Panc1 (cell line): Measurements from ENCODE around the gene SUPT3H. TPM values are rescaled to one million over a fixed set of nuclear protein-coding genes. Genes with fewer than 3 reads are reported as not detected.

Source experiments
- ATAC-seq: fragments of 200-7000 bp; cut with Tn5 transposase; 2 replicates; pipeline ENCODE4 v1.9.1; 2020; ENCODE audit warnings: mild to moderate bottlenecking, moderate library complexity
- BruUV-seq: library from RNA; stranded (reverse); fragments of 400-500 nt; replicated peaks from 2 replicates; lab custom pipeline; 2021; lab: Mats Ljungman, UMichigan
- CTCF ChIA-PET: fragments of 300-600 bp; sonication (Branson Sonifier 250); formaldehyde crosslinking; loops from one replicate; lab custom pipeline; 2022; ENCODE audit warnings: antibody characterized with exemption; lab: Charles Lee
- POLR2A ChIA-PET: fragments of 300-600 bp; sonication (Branson Sonifier 250); formaldehyde crosslinking; loops from one replicate; lab custom pipeline; 2022; ENCODE audit warnings: antibody characterized with exemption; lab: Charles Lee
- DNase-seq: peaks from one replicate; pipeline ENCODE4 v3.0.0-alpha.2; 2010; ENCODE audit warnings: low read depth, low spot score
- H3K27ac ChIP-seq: 2 replicates; pipeline ENCODE4 v1.5.1; 2011; ENCODE audit warnings: mild to moderate bottlenecking, low read length, inconsistent platforms
- H3K27me3 ChIP-seq: fragments of 200-500 bp; sonication (Bioruptor generic); 2 replicates; pipeline ENCODE4 v1.6.0; 2014; ENCODE audit warnings: low read length, inconsistent platforms; ENCODE audit not compliant: control insufficient read depth, insufficient read depth
- H3K36me3 ChIP-seq: fragments of 200-500 bp; sonication (Bioruptor generic); 2 replicates; pipeline ENCODE4 v1.5.1; 2014; ENCODE audit warnings: inconsistent platforms, mild to moderate bottlenecking, low read length, moderate library complexity; ENCODE audit not compliant: control insufficient read depth, insufficient read depth
- H3K4me1 ChIP-seq: 2 replicates; pipeline ENCODE4 v1.5.1; 2011; ENCODE audit warnings: inconsistent platforms, mild to moderate bottlenecking, low read length, moderate library complexity; ENCODE audit not compliant: control insufficient read depth, insufficient read depth
- H3K4me3 ChIP-seq, 2 experiments: 2 replicates each; pipeline ENCODE4 v1.5.1; 2011 to 2012; ENCODE audit warnings: low read depth in 2 of 2, low read length in 2 of 2, mild to moderate bottlenecking in 2 of 2, inconsistent platforms in 1 of 2, moderate library complexity in 1 of 2
- H3K9me3 ChIP-seq: fragments of 200-500 bp; sonication (Bioruptor generic); 2 replicates; pipeline ENCODE4 v1.5.1; 2014; ENCODE audit warnings: low read depth, mild to moderate bottlenecking, inconsistent platforms, low read length, moderate library complexity; ENCODE audit not compliant: control insufficient read depth, insufficient read depth
- CTCF ChIP-seq: fragments of 450-650 bp; IDR thresholded peaks from 2 replicates; pipeline ENCODE4 v1.5.1; 2017; ENCODE audit warnings: mild to moderate bottlenecking
- POLR2AphosphoS5 ChIP-seq: IDR thresholded peaks from 2 replicates; pipeline ENCODE4 v1.6.1; 2012; ENCODE audit warnings: mild to moderate bottlenecking, low read depth, low read length, moderate library complexity
- REST ChIP-seq, 2 experiments: IDR thresholded peaks; 2 replicates each; pipeline ENCODE4 v1.6.1; 2011 to 2012; ENCODE audit warnings: low read depth in 2 of 2, control low read depth in 1 of 2, low read length in 1 of 2, mild to moderate bottlenecking in 1 of 2, moderate library complexity in 1 of 2; ENCODE audit not compliant: insufficient read depth in 1 of 2
- SIN3A ChIP-seq: IDR thresholded peaks from 2 replicates; pipeline ENCODE4 v1.6.1; 2012; ENCODE audit warnings: low read depth, mild to moderate bottlenecking, low read length, moderate library complexity, borderline replicate concordance; ENCODE audit not compliant: insufficient read depth
- TCF7L2 ChIP-seq: IDR thresholded peaks from 2 replicates; pipeline ENCODE4 v1.6.1; 2011; ENCODE audit warnings: mild to moderate bottlenecking, low read depth, low read length, inconsistent platforms
- in situ Hi-C: cut with HindIII; loops from 2 replicates; pipeline ENCODE4 v1.10.0; 2016; ENCODE audit warnings: low sequenced_read_pairs, low pct_unique_long_range_greater_than_20kb
- intact Hi-C: fragments of 100-400 bp; cut with micrococcal nuclease; formaldehyde crosslinking; loops from one replicate; pipeline ENCODE4 v1.10.0; 2022; ENCODE audit not compliant: unreplicated experiment
- total RNA-seq: library from RNA; stranded (reverse); gene quantifications from one replicate; pipeline ENCODE4 v1.2.1, GENCODE V29; 2021; ENCODE audit not compliant: unreplicated experiment

The SUPT3H gene
- total RNA-seq, 1 experiment from 2014 or later, result 11.0 TPM

- in situ Hi-C loops (no loop called here), intact Hi-C loops (no loop called here)
- ChIA-PET POLR2A (interaction anchor here (0.6 kb wide), 1 partner anchor 34 kb away, joined by 3 read pairs; no protein-coding TSS in a partner anchor), CTCF (no interaction called here)
- no peaks in the 10 kb centered on the region for H3K36me3 ChIP-seq
- no peaks in the 10 kb centered on the region for H3K4me1 ChIP-seq
- no peak overlapping the region for H3K27ac ChIP-seq
- H3K27me3 ChIP-seq, result no peaks in the 10 kb centered on the region
- no peak overlapping the region for H3K4me3 ChIP-seq
- no TSS peak for BruUV-seq
- ATAC-seq (no peak), DNase-seq (no peak)
- no peaks in the 10 kb centered on the region for H3K9me3 ChIP-seq
- TF ChIP-seq REST (IDR thresholded peaks at IDR 0.05; ENCODE audit: insufficient read depth in 1 of 2, low read depth in 2 of 2, low read length in 1 of 2) (no peak), CTCF (no peak), TCF7L2 (no peak), SIN3A (no peak), POLR2AphosphoS5 (no peak)
Observed at GRCh38 chr6:45323656-45324224, 54.0 kb downstream of the SUPT3H start.

GRCh38 chr6:45320349-45320748 lies 57.4 kb downstream of the SUPT3H start:
- Histone ChIP-seq H3K9me3 (no peaks in the 10 kb centered on the region), H3K4me1 (no peaks in the 10 kb centered on the region), H3K27me3 (no peaks in the 10 kb centered on the region), H3K36me3 (no peaks in the 10 kb centered on the region), H3K4me3 (no peak overlapping the region), H3K27ac (no peak overlapping the region)
- TF ChIP-seq SIN3A (no peak), TCF7L2 (no peak), REST (IDR thresholded peaks at IDR 0.05; ENCODE audit: insufficient read depth in 1 of 2, low read depth in 2 of 2, low read length in 1 of 2) (no peak), CTCF (no peak), POLR2AphosphoS5 (no peak)
- no peak for DNase-seq
- CTCF ChIA-PET, result no interaction called here
- no peak for ATAC-seq
- POLR2A ChIA-PET, result no interaction called here
- in situ Hi-C loops, result no loop called here
- intact Hi-C loops, result no loop called here
- no TSS peak for BruUV-seq
